HEK293T (cell line): ENCODE results near the gene GLMP.

Experiments used
- CTCF ChIA-PET: fragments of 350-600 bp; formaldehyde crosslinking; extraction: SDS; loops from one replicate; lab custom pipeline; 2021; ENCODE audit warnings: antibody characterized with exemption, inconsistent platforms; lab: Yijun Ruan, JAX
- POLR2A ChIA-PET: fragments of 350-600 bp; formaldehyde crosslinking; extraction: SDS; loops from one replicate; lab custom pipeline; 2020; ENCODE audit warnings: antibody characterized with exemption, inconsistent platforms; lab: Yijun Ruan, JAX
- DNase-seq: peaks from one replicate; pipeline ENCODE4 v3.0.0; 2012; ENCODE audit warnings: mixed read lengths; ENCODE audit errors: extremely low spot score
- ARNT ChIP-seq: fragments of 450-650 bp; IDR thresholded peaks from 2 replicates; pipeline ENCODE4 v1.6.1; 2017; ENCODE audit warnings: mild to moderate bottlenecking
- BHLHE40 ChIP-seq: fragments of 450-650 bp; IDR thresholded peaks from 2 replicates; pipeline ENCODE4 v1.6.1; 2016; ENCODE audit warnings: mild to moderate bottlenecking, moderate library complexity, borderline replicate concordance
- CTBP1 ChIP-seq: fragments of 450-650 bp; IDR thresholded peaks from 2 replicates; pipeline ENCODE4 v1.6.1; 2016; ENCODE audit warnings: borderline replicate concordance
- FOXA1 ChIP-seq: fragments of 450-650 bp; IDR thresholded peaks from 2 replicates; pipeline ENCODE4 v1.6.1; 2016; ENCODE audit warnings: mild to moderate bottlenecking
- FOXM1 ChIP-seq: fragments of 450-650 bp; IDR thresholded peaks from 2 replicates; pipeline ENCODE4 v1.6.1; 2017; ENCODE audit warnings: mild to moderate bottlenecking, borderline replicate concordance
- HDGF ChIP-seq: fragments of 450-650 bp; IDR thresholded peaks from 2 replicates; pipeline ENCODE4 v1.6.1; 2017; ENCODE audit warnings: antibody characterized with exemption, borderline replicate concordance
- L3MBTL2 ChIP-seq: fragments of 450-650 bp; conservative IDR thresholded peaks from 2 replicates; pipeline ENCODE4 v1.6.1; 2016; ENCODE audit warnings: mild to moderate bottlenecking
- SP1 ChIP-seq: fragments of 450-650 bp; IDR thresholded peaks from 2 replicates; pipeline ENCODE4 v1.6.1; 2017

GLMP gene

DNA sequence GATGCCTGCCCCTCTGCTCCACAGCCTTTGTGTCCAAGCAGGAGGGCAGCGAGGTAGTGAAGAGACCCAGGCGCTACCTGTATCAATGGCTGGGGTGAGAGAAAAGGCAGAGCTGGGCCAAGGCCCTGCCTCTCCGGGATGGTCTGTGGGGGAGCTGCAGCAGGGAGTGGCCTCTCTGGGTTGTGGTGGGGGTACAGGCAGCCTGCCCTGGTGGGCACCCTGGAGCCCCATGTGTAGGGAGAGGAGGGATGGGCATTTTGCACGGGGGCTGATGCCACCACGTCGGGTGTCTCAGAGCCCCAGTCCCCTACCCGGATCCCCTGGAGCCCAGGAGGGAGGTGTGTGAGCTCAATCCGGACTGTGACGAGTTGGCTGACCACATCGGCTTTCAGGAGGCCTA, 52.7 kb downstream of the GLMP start:
- ChIA-PET POLR2A (interaction anchor here (1.4 kb wide), 1 partner anchor 9 kb away, joined by 5 read pairs; no protein-coding TSS in a partner anchor), CTCF (no interaction called here)
- TF ChIP-seq FOXA1 (no peak), L3MBTL2 (no peak), SP1 (no peak), HDGF (no peak), BHLHE40 (no peak), FOXM1 (no peak), ARNT (no peak), CTBP1 (no peak)
- no peak for DNase-seq
